B cell (primary cell): ENCODE results near the gene MAG.

Experiments used
- CTCF ChIP-seq: fragments of 200-600 bp; IDR thresholded peaks from one replicate; pipeline ENCODE4 v1.8.0; 2022; ENCODE audit warnings: antibody characterized with exemption, mild to moderate bottlenecking
- EZH2 ChIP-seq: IDR thresholded peaks from 2 replicates; pipeline ENCODE4 v1.6.1; 2012; ENCODE audit warnings: borderline replicate concordance, low read depth, mild to moderate bottlenecking, moderate library complexity, low read length; ENCODE audit not compliant: insufficient read depth, poor library complexity, severe bottlenecking

- TF ChIP-seq CTCF (no peak), EZH2 (no peak)
These were observed 70.5 kb downstream of the MAG start for GRCh38 chr19:35362261-35363000.
